ENCODE results near the gene CACHD1.

CACHD1 gene

DNA sequence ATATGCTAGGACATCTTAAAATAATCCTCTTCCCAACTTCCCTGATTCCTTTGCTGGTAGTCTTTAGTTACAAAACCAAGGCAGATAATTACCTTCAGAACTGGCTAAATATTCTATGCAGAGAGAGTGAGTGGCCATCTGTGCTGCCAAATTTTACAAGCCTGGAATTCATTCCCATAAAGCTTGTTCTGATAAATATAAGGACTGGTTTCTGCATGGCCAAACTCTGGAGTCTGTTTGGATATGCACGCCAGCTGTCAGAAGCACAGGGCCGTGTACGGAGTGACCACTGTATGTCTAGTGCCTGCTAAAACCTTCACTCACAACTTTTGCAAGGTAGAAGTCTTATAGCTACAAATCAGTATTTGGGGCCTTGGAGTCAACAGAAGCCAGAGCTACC lies 208.4 kb downstream of the CACHD1 start:
- TF ChIP-seq, protein P1, sequence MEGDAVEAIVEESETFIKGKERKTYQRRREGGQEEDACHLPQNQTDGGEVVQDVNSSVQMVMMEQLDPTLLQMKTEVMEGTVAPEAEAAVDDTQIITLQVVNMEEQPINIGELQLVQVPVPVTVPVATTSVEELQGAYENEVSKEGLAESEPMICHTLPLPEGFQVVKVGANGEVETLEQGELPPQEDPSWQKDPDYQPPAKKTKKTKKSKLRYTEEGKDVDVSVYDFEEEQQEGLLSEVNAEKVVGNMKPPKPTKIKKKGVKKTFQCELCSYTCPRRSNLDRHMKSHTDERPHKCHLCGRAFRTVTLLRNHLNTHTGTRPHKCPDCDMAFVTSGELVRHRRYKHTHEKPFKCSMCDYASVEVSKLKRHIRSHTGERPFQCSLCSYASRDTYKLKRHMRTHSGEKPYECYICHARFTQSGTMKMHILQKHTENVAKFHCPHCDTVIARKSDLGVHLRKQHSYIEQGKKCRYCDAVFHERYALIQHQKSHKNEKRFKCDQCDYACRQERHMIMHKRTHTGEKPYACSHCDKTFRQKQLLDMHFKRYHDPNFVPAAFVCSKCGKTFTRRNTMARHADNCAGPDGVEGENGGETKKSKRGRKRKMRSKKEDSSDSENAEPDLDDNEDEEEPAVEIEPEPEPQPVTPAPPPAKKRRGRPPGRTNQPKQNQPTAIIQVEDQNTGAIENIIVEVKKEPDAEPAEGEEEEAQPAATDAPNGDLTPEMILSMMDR (IDR thresholded peaks at IDR 0.05) = no peak
- Histone ChIP-seq H3K27ac (no peak overlapping the region), H3K4me3 (no peak overlapping the region)
- DNase-seq (ENCODE audit: low spot score) = no peak

DNA sequence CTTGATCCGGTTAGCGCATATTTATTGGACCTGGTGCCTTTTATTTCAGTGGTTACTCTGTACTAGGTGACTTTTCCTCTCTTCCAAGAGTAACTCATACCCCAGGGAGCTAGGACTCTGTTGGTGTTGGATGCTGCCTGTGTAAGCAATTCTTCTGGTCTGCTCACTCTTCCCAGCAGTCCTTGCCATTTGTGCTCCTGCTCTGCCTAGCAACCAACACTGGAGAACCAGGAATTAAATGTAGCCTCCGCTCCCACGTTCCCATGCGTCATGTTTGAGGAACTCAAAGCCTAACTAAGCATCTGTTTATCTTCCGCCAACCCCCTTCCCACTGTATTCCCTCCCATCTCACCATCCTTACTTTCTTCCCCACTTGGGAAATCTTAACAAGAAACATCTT lies 209.2 kb downstream of the CACHD1 start:
- H3K27ac ChIP-seq = no peak overlapping the region
- DNase-seq (ENCODE audit: low spot score) = no peak
- TF ChIP-seq, protein P1 (IDR thresholded peaks at IDR 0.05) = no peak
- no peak overlapping the region for H3K4me3 ChIP-seq

DNA sequence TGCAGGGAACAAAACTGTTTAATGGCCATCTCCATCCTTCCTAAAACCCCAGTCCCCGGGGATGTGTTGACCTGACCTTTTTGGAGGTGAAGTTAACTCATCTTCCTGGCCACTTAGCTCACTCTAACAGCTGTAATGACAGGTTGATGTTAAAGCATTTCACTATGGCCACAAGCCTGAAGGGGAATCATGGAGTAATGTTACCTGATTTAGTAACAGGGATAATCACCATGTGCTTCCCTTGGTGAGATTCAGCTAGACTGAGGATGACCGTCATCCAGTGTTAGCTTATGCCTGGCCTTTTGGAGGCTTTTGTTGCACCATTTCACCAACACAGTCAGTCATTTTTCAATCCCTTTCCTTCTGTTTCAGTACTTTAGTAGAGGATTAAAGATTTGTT lies 210.7 kb downstream of the CACHD1 start:
- Histone ChIP-seq H3K4me3 (no peak overlapping the region), H3K27ac (no peak overlapping the region)
- DNase-seq (ENCODE audit: low spot score) = no peak
- TF ChIP-seq, protein P1 (IDR thresholded peaks at IDR 0.05) = no peak

DNA sequence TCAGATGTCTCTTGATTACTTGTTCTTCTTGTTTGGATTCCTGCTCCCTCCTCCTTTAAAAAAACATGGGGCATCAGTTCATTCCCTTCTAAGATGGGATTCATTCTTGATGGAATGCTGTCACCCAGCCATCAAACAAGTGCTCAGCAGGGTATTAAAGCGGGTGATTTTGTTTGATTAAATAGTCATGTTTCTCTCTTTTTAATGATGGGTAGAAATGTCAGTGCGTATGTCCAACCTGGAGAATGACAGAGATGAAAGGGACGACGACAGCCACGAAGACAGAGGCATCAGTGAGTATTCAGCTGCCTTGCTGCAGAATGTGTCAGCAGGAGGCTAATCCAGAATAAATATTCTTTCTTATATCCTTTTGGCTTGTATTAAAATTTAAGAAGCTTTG lies 211.1 kb downstream of the CACHD1 start:
- H3K4me3 ChIP-seq = no peak overlapping the region
- TF ChIP-seq, protein P1 (IDR thresholded peaks at IDR 0.05) = no peak
- no peak overlapping the region for H3K27ac ChIP-seq

DNA sequence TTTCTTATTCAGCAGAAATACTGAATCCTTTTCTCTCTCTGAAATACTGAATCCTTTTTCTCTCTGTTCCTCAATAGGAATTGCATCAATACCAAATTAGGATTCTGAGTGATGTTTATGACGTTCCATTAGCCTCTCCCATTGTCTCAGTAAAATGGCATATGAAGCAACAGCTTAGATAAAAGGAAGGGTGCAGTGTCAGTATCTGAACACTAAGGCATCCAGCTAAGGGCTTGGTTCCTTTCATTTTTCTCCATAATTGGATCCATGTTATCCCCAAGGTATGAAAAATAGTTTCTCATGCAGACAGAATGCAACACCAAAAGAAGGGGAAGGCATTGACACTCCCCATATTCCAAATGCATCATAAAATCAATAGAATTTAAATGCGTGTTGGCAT lies 213.5 kb downstream of the CACHD1 start:
- Histone ChIP-seq H3K27ac (no peak overlapping the region), H3K4me3 (no peak overlapping the region)
- TF ChIP-seq, protein P1 (IDR thresholded peaks at IDR 0.05) = no peak
- DNase-seq (ENCODE audit: low spot score) = no peak

More for the DNA sequence above, 211.1 kb downstream of the CACHD1 start:
- DNase-seq (ENCODE audit: low spot score) = no peak

DNA sequence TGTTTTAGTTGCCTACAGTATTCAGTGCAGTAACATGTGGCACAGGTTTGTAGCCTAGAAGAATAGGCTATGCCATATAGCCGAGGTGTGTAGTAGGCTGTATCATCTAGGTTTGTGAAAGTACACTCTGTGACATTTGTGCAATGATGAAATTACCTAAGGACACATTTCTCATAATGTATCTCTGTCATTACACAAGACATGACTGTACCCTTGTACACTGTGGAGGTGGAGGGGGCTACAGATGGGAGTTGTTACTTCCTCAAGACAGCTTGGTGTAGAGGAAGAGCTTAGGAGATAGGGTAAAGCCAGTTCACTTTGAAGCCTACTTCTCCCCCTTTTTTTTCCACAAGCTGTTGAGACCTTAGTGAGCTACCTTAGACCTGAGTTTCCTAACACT lies 215.3 kb downstream of the CACHD1 start:
- TF ChIP-seq, protein P1 (IDR thresholded peaks at IDR 0.05) = no peak
- Histone ChIP-seq H3K27ac (no peak overlapping the region), H3K4me3 (no peak overlapping the region)
- DNase-seq (ENCODE audit: low spot score) = no peak

DNA sequence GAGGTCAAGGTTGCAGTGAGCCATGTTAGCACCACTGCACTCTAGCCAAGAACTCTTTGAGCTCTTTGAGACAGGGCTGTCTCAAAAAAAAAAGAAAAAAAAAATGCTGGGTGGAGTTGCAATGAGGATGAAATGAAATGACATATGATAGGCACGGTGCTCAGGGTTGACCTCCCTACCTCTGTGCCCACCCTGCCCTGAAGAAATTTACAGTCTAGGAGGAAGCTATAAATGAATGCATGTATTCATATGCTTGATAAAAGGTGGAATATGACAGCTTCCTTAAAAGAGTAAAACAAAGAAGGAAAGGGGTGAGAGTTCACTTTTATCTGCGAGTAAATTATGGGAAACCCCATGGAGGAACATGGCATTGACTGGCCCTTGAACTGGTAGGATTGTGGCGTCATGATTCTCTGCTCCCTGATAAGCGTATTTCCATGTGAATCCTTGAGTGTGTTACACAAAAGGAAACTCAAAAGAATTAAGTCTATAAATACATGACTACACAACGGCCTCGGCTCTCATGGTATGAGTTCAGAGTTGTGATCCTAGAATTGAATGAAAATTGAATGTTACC lies 215.9 kb downstream of the CACHD1 start:
- TF ChIP-seq, protein P1 (IDR thresholded peaks at IDR 0.05) = no peak
- Histone ChIP-seq H3K27ac (no peak overlapping the region), H3K4me3 (no peak overlapping the region)
- no peak for DNase-seq (ENCODE audit: low spot score)
